HFFc6 (cell line): ENCODE measurements around the gene CLIC3. TPM values are rescaled to one million over a fixed set of nuclear protein-coding genes. Genes with fewer than 3 reads are reported as not detected.

Experiments used
- DNase-seq: peaks from one replicate; pipeline ENCODE4 v3.0.0-alpha.2; 2018
- H3K27ac Mint-ChIP-seq: 2 replicates; pipeline ENCODE4 v1.8.0; 2020; ENCODE audit warnings: mild to moderate bottlenecking, mixed read lengths
- H3K27me3 Mint-ChIP-seq: 2 replicates; pipeline ENCODE4 v1.8.0; 2021; ENCODE audit warnings: mild to moderate bottlenecking, moderate library complexity, mixed read lengths; ENCODE audit not compliant: insufficient read depth
- H3K36me3 Mint-ChIP-seq: 2 replicates; pipeline ENCODE4 v1.8.0; 2021; ENCODE audit warnings: low read depth, mixed read lengths
- H3K4me1 Mint-ChIP-seq: 2 replicates; pipeline ENCODE4 v1.8.0; 2020; ENCODE audit warnings: low read depth, mixed read lengths
- H3K4me3 Mint-ChIP-seq: 2 replicates; pipeline ENCODE4 v1.8.0; 2020; ENCODE audit warnings: mild to moderate bottlenecking, moderate library complexity, mixed read lengths
- H3K9me3 Mint-ChIP-seq: 2 replicates; pipeline ENCODE4 v1.8.0; 2020; ENCODE audit warnings: mild to moderate bottlenecking, mixed read lengths
- CTCF ChIP-seq: fragments of 200-600 bp; sonication (generic); IDR thresholded peaks from 2 replicates; pipeline ENCODE4 v1.5.0; 2021; ENCODE audit warnings: antibody characterized with exemption, mild to moderate bottlenecking
- total RNA-seq, 6 experiments: library from RNA; stranded (reverse); fragmentation: NEBNext Ultra II Directional; extraction: Animal tissue kit (Norgen Biotek cat#: 25700); gene quantifications; 2 replicates in 1 of 6; 3 replicates in 5 of 6; pipeline ENCODE4 v1.2.3, GENCODE V29; 2021

The CLIC3 gene
- total RNA-seq, 6 experiments from 2014 or later, result 2.7 to 14.6 (median 4.0) TPM

- H3K4me1 Mint-ChIP-seq, result no peaks in the 10 kb centered on the region
- H3K27ac Mint-ChIP-seq, result no peak overlapping the region
- no peaks in the 10 kb centered on the region for H3K9me3 Mint-ChIP-seq
- H3K36me3 Mint-ChIP-seq, result peaks cover 14% of the 10 kb centered on the region
- DNase-seq, result no peak
- H3K4me3 Mint-ChIP-seq, result no peak overlapping the region
- no peak for TF ChIP-seq CTCF
- H3K27me3 Mint-ChIP-seq, result no peaks in the 10 kb centered on the region; the same call in none of the 2 replicates
Observed at GRCh38 chr9:137014776-137015539, 18.6 kb upstream of the CLIC3 start.

GRCh38 chr9:137014166-137014565 lies 17.8 kb upstream of the CLIC3 start:
- no peak for DNase-seq
- TF ChIP-seq CTCF, result no peak
- no peaks in the 10 kb centered on the region; the same call in 1 of the 2 replicates for H3K27me3 Mint-ChIP-seq
- H3K4me3 Mint-ChIP-seq, result no peak overlapping the region
- H3K4me1 Mint-ChIP-seq, result no peaks in the 10 kb centered on the region
- no peaks in the 10 kb centered on the region for H3K9me3 Mint-ChIP-seq
- H3K27ac Mint-ChIP-seq, result no peak overlapping the region
- peaks cover 14% of the 10 kb centered on the region for H3K36me3 Mint-ChIP-seq

GRCh38 chr9:137013571-137013940 lies 17.2 kb upstream of the CLIC3 start:
- no peaks in the 10 kb centered on the region for H3K4me1 Mint-ChIP-seq
- no peaks in the 10 kb centered on the region for H3K9me3 Mint-ChIP-seq
- no peak overlapping the region for H3K27ac Mint-ChIP-seq
- no peak for DNase-seq
- no peak for TF ChIP-seq CTCF
- peaks cover 14% of the 10 kb centered on the region for H3K36me3 Mint-ChIP-seq
- no peaks in the 10 kb centered on the region; the same call in 1 of the 2 replicates for H3K27me3 Mint-ChIP-seq
- H3K4me3 Mint-ChIP-seq, result no peak overlapping the region

- Mint-ChIP-seq H3K36me3 (peaks cover 14% of the 10 kb centered on the region), H3K27ac (no peak overlapping the region), H3K9me3 (no peaks in the 10 kb centered on the region), H3K27me3 (no peaks in the 10 kb centered on the region; the same call in 1 of the 2 replicates), H3K4me1 (no peaks in the 10 kb centered on the region), H3K4me3 (no peak overlapping the region)
- TF ChIP-seq CTCF, result no peak
- DNase-seq, result no peak
Observed at GRCh38 chr9:137012694-137013570, 16.6 kb upstream of the CLIC3 start.

GRCh38 chr9:137011907-137012675 lies 15.7 kb upstream of the CLIC3 start:
- Mint-ChIP-seq H3K4me3 (no peak overlapping the region), H3K4me1 (no peaks in the 10 kb centered on the region), H3K9me3 (no peaks in the 10 kb centered on the region), H3K27me3 (no peaks in the 10 kb centered on the region; the same call in 1 of the 2 replicates), H3K27ac (no peak overlapping the region), H3K36me3 (peaks cover 14% of the 10 kb centered on the region)
- TF ChIP-seq CTCF, result no peak
- DNase-seq, result no peak
